ENCODE results near the gene SETD7. TPM values are rescaled to one million over a fixed set of nuclear protein-coding genes. Genes with fewer than 3 reads are reported as not detected.
A peak's percentile ranks its signal among the peaks of the same experiment; 100 is the strongest.

SETD7 gene
- total and polyA plus RNA-seq, 12 donors, result 12.0 to 79.2 (median 52.8) TPM

- H3K4me3 ChIP-seq, result peak overlapping the region; percentile 65 to 98 (median 92)
- ATAC-seq, result peak; percentile 2 to 49 (median 19)
- no peaks in the 10 kb centered on the region for H3K9me3 ChIP-seq
- peak; percentile 51 to 59 for DNase-seq
- H3K27me3 ChIP-seq, result no peaks in the 10 kb centered on the region
- peaks cover 10 to 70% (median 55%) of the 10 kb centered on the region in 9 donors for H3K4me1 ChIP-seq
- H3K36me3 ChIP-seq, result no peaks in the 10 kb centered on the region
- intact Hi-C loops (cut with DNase I), result loop anchor here in 3 of 10 donors (2.0 to 5.0 kb wide), 3 partner anchors 60 to 105 kb away; partner anchors contain the start of gene RAB33B (in 2 of the 3)
- H3K27ac ChIP-seq, result peak overlapping the region; percentile 92 to 99 (median 98)
- TF ChIP-seq CTCF (IDR thresholded peaks at IDR 0.05), result peak in 3 of 9 donors; percentile 27 to 37 (median 33)
- 1% methylated on average over 58 of the region's 58 CpGs for WGBS, 2 donors
These were observed 921 bp upstream of the SETD7 start for GRCh38 chr4:139556724-139557555.

GRCh38 chr4:139555705-139556070, 331 bp downstream of the SETD7 start:
- intact Hi-C loops (cut with DNase I), result loop anchor here in 3 of 10 donors (2.0 to 5.0 kb wide), 3 partner anchors 58 to 103 kb away; partner anchors contain the start of gene RAB33B (in 2 of the 3)
- Histone ChIP-seq H3K27ac (peak overlapping the region; percentile 92 to 99 (median 98)), H3K27me3 (no peaks in the 10 kb centered on the region), H3K36me3 (no peaks in the 10 kb centered on the region), H3K4me3 (peak overlapping the region; percentile 65 to 98 (median 92)), H3K4me1 (peaks cover 10 to 77% (median 65%) of the 10 kb centered on the region in 9 donors), H3K9me3 (no peaks in the 10 kb centered on the region)
- 0 to 1% methylated on average over 35 to 49 of the region's 49 CpGs for WGBS, 2 donors
- no peak for TF ChIP-seq CTCF (IDR thresholded peaks at IDR 0.05)
- ATAC-seq (peak; percentile 10 to 71 (median 42)), DNase-seq (peak in 1 of 2 donors; percentile 67)

GRCh38 chr4:139554893-139555704, 920 bp downstream of the SETD7 start:
- H3K36me3 ChIP-seq, result no peaks in the 10 kb centered on the region
- H3K9me3 ChIP-seq, result no peaks in the 10 kb centered on the region
- peak; percentile 91 to 95 for DNase-seq
- 1% methylated on average over 57 of the region's 57 CpGs for WGBS, 2 donors
- H3K4me3 ChIP-seq, result peak overlapping the region; percentile 65 to 98 (median 92)
- H3K27ac ChIP-seq, result peak overlapping the region; percentile 92 to 99 (median 98)
- peaks cover 10 to 77% (median 67%) of the 10 kb centered on the region in 9 donors for H3K4me1 ChIP-seq
- intact Hi-C loops (cut with DNase I), result loop anchor here in 2 of 10 donors (5.0 kb wide), 2 partner anchors 58 to 103 kb away; partner anchors contain the start of gene RAB33B (in 2 of the 2)
- peak; percentile 79 to 85 (median 82) for ATAC-seq
- no peak for TF ChIP-seq CTCF (IDR thresholded peaks at IDR 0.05)
- H3K27me3 ChIP-seq, result no peaks in the 10 kb centered on the region

GRCh38 chr4:139554642-139554892, 1.5 kb downstream of the SETD7 start:
- TF ChIP-seq CTCF (IDR thresholded peaks at IDR 0.05), result no peak
- intact Hi-C loops (cut with DNase I), result no loop called here
- WGBS, 2 donors, result 49 to 51% methylated on average over 1 of the region's 1 CpG
- Histone ChIP-seq H3K4me3 (peak overlapping the region in 9 of 10 donors; percentile 65 to 98 (median 92)), H3K27me3 (no peaks in the 10 kb centered on the region), H3K27ac (peak overlapping the region; percentile 16 to 99 (median 98)), H3K9me3 (no peaks in the 10 kb centered on the region), H3K36me3 (no peaks in the 10 kb centered on the region), H3K4me1 (peaks cover 10 to 77% (median 66%) of the 10 kb centered on the region in 9 donors)
- no peak for ATAC-seq
- no peak for DNase-seq
